Fibroblast of skin of right quadriceps (primary cell): Measurements from ENCODE around the gene POM121L2.
A peak's percentile ranks its signal among the peaks of the same experiment; 100 is the strongest.
"Not testable (repeated sequence)": the region's sequence is repeated elsewhere in the genome, so short reads cannot be mapped to it uniquely, and the experiment has no call there.

Experiments used
- DNase-seq: peaks from one replicate; pipeline ENCODE4 v3.0.0-alpha.2; 2013

The POM121L2 gene

DNA sequence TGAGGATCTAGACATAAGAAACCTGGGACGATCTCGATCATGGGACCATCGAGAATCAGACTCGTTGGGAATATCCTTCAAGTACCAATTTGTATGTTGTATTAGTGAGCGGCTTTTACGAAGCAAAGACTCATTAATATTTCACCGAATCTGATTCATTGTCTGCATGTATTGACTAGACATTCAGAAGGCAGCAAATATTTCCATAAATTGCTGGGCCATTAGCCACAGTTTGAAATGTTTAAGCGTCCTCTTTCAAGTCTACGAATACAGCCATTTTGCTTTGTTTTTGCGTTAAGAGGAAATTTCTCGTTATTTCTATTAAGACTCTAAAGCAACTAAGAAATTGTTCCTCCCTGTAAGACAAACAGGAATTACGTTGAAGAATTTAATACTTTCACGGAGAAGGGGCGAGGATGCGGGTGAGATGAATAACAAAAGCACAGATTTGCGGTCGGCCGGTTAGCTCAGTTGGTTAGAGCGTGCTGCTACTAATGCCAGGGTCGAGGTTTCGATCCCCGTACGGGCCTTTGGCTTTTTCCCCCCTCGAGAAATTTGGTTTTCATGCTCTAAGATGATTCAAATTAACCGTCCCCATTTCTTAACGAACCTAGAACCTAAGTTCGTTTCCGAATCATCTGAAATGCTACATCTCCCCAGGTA, 18.5 kb downstream of the POM121L2 start:
- DNase-seq = peak; percentile 67

DNA sequence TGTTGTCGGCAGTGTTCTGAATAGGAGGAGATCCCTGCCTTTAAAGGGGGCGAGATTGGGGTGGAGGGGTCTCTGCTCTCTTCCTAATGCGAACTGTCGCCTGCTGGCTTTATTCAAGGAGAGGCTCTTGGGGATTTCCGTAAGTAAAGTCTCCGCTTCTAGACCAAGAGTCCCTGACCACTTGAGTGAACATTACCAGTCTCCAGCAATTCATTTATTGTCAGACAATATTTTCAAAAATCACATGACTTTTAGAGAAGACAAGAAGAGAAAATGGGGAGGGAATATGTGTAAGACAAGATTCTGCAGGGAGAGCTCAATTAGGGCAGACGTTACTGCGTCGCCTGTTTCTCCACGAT, 21.2 kb downstream of the POM121L2 start:
- no peak for DNase-seq

DNA sequence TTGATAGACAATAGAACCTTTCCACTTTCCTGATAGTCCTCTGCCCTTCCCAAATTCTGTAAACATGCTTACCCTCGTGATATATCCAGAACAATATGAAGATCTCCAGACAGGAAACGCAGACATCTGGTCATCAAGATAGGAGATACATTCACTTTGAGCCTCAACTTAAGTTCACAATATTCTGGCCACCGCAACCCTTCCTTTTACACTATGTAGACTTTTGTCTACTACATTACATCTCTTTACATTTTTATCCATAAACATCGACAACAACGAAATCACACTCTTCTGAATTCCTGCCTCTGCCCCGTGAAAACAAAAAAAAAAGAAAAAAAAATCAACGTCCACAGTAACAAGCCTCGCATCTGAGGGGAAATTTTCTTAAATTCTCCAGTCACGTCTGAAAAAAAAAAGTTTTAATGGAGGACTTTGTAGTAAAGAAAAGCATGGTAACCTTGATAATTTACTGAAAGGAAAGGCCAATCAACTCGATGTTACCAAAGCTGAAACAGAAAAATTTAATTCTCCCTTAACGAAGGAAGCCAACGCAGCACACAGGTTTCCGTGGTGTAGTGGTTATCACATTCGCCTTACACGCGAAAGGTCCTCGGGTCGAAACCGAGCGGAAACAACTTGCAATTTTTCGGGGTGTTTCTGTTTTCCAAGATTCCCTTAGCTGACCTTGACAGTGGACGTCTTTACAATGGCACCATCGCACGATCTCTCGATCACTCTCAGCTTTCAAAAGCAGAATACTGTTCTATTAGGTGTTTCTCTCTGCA, 21.8 kb downstream of the POM121L2 start:
- peak; percentile 40 for DNase-seq

DNA sequence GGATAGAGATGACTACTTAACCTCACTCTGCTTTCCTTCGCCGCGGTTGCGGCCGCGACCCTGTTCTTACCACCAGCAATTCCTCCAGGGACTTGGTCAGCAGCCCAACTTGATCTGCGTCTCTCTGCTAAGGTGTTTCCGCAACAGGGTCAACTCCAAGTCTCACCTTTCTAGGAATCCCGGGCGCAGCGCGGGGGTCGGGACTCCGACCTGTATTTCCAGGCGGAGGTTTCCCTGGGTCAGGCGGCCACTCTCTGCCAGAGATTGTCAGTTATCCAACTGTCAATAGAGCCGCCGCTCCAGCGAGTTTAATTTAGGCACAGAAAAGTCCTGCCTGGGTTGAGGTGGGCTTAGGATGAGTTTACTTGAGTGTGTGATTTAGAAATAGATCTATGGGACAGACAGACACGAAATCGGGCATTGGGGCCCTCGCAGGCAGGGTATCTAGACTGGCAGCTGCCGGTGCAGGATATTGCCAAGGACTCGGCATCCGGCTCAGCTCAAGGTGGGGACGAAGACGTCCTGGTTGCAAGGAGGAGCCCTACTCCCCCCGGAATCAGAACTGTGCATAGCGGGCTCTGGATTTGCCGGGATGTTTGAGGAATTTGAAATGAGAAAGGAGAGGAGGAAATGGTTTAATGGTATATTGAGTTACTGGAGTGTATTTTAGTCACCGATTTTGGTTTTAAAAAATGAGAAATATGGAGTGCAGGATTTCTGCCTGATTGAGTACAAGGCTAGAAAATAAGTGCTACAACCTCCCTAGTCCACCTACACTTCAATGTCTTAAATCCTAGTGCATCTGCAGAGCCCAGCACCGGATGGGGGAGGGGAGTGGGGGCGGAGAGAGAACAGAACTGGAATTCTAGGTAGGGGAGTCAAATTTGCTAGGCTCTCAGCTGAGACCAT, 23.7 kb downstream of the POM121L2 start:
- no peak for DNase-seq

DNA sequence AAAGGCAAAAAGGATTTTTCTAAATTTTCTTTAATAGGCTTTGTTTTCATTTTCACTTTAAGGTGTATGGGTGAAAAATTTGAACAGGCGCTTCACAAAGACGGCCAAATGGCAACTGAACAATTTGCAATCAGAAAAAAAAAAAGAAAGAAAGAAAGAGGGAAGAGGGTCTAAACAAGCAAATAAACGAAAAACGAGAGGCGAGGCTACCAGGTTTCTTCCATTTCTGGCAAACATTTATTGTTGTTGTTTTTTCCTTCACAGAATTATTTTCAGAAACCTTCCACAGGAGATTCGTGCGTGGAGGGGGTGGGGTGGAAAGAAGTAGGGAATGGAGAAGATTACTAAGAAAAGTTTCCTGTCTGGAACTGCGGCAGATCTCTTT, 24.3 kb downstream of the POM121L2 start:
- DNase-seq = no peak

DNA sequence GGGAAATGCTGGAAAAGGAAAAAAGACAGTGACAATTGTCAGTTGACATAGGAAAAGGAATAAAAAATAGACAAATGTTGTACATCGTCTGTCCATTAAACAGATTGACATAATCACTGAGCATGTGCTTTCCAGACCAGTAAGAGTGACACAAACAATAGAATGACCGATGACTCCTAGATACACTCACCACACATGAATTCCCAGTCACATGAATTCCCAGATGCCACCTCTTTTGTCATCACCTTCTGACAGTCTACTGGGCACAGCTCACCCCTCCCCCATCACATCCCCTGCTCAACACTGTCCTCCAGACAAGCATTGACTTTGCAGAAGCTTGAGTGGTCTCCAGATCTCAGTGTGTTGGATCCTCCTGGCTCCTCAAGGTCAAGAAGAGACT, 25.9 kb downstream of the POM121L2 start:
- DNase-seq = no peak

DNA sequence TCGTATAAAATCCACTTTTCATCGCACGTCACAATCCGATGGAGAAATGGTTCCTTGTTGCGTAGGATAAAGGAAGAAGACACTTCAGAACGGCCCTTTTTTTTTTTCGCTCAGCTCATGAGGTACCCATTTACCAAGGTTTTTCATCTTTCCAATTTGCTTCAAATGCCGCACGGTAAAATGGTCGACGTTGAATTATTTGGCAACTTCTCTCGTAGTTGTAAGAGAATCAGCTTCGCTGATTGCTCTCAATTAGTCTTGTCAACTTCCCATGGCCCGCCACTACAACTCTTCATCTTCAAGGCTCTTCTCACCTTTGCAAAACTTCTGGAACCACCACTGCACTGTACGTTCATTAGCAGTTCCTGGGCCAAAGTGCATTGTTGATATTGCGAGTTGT, 28.8 kb downstream of the POM121L2 start:
- no peak for DNase-seq

DNA sequence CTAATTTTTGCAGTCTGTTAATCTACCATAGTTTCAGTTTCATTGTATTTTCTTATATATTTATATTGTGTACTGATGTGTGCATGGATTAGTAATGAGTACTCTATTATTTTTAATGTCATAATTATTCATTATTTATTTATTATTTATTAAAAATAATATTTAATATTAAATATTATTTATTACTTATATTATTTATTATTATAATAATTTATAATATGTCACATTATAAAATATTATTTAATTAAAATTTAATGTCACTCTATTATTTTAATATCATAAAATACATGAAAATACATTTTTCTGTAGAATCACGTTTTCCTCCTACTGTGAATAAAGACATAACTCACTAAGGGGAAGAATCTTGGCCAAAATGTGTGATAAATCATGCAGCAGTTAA, 30.5 kb downstream of the POM121L2 start:
- no peak for DNase-seq

DNA sequence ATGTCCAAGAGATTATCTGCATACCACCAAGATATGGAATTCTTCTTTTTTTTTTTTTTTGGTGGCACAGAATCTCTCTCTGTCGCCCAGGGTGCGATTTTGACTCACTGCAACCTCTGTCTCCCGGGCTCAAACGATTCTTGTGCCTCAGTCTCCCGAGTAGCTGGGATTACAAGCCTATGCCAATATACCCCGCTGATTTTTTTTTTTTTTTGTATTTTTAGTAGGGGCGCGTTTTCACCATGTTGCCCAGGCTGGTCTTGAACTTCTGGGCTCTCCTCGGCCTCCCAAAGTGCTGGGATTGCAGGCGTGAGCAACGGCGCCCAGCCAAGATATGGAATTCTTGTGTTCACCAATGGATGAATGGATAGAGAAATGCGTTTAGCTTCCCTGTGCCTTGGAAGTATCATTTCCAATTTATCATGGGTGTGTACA, 31.0 kb downstream of the POM121L2 start:
- no peak for DNase-seq

DNA sequence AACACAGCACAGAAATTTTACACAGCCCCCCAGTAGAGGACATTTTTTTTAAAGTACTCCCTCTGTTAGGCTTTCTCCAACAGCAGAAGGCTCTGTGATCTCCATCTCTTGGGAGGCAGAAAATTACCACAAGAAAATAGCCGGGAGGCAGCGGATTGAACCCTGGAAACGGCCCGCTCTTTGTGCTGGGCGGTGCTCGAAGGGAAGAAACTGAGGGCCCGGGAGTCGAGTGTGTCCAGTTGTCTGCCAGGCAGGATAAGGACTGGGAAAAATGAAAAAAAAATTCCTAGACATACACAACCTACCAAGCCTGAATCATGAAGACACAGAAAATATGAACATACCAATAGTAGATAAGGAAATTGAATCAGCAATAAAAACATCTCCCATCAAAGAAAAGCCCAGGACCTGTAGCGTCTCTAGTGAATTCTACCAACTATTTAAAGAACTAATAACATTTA, 31.5 kb downstream of the POM121L2 start:
- DNase-seq = no peak

DNA sequence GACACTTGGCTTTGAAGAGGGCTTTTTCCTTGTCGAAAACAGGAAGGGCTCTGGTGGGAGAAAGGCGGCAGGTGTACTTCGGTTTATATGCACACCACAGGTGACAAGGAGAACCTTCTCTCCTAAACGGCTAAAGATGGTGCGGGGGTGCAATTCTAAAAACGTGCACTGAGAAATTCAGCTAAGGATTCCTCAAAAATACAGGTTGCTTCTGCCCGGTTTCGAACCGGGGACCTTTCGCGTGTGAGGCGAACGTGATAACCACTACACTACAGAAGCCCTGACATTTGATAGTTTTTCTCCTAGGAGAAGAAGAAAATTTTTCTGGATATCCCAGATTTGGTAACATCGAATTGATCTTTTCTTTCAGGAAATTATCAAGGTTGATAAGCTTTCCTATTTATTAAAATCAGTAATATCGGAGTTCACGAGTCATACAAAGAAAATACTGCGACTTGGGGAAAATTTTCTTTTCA, 32.0 kb downstream of the POM121L2 start:
- peak; percentile 58 for DNase-seq

DNA sequence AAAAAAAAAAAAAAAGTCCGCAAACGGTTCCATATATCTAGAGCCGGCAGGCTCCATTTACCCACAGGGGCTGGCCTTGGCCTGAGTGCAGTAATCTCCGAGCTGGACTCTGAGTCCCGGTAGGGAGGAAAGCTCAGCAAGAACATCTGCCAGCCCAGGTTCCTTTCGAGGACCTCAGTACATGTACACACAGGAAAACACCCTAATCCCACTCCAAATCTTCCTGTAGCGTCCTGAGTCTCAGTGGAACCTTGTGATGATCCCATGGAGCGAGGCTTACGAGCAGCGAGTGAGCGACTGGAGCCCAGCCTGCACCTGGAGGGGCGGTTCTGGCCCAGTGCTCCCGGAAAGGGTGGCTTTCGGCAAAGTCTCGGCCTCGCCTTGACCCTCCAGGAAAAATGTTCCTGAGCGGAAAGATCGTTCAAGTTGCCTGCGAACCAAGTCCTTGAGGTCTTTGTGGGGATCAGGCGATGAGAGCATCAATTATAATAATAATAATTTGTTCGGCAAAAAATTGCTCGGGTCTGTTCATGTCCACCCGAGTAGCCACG, 32.5 kb downstream of the POM121L2 start:
- DNase-seq = no peak

DNA sequence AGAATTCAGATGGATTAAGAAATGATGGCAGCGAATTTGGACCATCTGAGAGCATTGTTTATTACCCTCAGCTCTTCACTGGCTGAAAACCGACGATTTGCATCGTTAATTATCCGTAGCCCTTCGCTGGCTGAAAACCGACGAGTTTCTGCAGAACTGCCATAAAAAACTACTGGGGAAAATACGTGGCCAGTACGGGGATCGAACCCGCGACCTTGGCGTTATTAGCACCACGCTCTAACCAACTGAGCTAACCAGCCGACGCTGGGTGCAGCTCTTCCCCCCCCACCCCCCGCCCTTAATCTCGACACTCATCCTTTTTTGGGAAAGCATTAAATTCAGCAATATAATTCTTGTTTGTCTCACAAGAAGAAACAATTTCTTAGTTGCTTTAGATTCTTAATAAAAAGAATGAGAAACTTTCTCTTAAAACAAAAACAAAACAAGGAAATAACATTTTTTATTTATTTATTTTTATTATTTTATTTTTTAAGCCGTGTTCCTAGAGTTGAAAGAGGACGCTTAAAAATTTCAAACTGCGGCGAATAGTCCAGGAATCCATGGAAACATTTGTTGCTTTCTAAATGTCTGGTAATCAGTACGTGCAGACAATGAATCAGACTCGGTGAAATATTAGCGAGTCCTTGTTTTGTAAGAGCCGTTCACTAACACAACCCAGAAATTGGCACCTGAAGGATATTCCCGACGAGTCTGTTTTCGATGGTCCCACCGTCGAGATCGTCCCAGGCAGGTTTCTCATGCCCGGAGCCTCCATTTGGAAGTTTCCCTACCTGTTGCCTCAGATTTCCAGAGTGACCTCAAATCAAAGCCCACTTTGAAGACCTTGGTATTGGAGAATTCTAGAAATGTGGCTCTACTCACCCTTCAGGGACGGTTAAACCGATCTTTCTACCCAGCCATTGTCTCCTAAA, 36.8 kb downstream of the POM121L2 start:
- DNase-seq = peak; percentile 20

DNA sequence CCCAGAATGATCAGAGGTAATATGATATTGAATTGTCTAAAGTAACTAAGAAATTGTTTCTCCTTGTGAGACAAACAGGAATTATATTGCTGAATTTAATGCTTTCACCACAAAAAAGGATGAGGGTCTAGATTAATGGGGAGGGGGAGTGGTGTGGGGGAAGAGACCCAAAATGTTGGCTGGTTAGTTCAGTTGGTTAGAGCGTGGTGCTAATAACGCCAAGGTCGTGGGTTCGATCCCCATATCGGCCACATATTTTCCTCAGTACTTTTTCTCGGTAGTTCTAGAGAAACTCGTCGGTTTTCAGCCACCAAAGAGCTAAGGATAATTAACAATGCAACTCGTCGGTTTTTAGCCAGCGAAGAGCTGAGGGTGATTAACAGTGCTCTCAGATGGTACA, 38.3 kb downstream of the POM121L2 start:
- no peak for DNase-seq

DNA sequence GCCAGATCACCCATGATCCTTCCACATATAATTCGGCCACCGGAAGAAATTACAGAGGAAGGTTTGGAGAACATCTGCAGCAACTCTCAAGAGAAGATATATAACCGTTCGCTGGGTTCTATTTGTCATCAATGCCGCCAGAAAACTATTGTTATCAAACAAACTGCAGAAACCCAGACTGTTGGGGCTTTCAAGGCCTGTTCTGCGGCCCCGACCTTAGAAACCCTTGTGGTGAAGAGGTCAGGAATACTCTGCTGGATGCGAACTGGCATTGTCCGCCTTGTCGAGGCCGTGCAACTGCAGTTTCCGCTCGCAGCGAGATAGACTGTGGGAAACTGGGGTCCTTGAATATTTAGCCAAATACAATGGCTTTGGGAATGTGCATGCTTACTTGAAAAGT, 43.3 kb downstream of the POM121L2 start:
- no peak for DNase-seq

DNA sequence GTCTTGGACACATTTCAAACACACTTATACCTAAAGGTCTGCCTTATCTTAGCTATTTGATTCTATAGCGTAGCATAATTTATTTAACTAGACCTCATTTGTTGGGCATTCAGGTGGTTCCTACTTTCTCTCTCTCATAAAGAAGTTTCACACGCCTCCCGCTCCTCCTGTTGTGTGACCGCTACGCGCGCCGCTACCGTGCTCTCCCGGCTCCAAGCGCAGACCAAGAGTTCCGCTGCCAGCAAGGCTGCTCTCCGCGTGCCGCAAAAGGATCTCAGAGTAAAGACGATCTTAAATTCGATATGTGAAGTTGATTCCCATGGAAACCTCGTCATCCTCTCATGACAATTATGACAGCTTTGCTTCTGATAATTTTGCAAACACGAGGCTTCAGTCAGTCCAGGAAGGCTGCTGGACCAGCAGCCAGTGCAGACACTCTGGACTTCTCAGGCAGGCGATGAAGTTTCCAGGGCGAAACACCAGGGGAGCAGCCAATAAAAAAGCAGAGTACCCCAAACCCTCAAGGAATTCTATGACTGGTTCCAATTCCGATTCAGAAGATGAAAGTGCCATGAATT, 44.1 kb downstream of the POM121L2 start:
- no peak for DNase-seq

DNA sequence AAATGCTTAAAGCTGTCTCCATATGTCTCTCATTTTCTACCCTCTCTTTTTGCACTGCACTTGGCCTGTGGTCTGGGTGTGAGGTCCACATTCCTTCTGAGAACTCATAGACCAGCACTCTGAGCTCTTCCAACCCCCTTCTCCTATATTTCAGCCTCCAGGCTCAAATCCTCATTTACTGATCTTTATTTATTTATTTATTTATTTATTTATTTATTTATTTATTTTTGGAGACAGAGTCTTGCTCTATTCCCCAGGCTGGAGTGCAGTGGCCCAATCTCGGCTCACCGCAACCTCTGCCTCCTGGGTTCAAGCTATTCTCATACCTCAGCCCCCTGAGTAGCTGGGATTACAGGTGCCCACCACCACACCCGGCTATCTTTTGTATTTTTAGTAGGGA, 45.1 kb downstream of the POM121L2 start:
- DNase-seq = not testable (repeated sequence)

DNA sequence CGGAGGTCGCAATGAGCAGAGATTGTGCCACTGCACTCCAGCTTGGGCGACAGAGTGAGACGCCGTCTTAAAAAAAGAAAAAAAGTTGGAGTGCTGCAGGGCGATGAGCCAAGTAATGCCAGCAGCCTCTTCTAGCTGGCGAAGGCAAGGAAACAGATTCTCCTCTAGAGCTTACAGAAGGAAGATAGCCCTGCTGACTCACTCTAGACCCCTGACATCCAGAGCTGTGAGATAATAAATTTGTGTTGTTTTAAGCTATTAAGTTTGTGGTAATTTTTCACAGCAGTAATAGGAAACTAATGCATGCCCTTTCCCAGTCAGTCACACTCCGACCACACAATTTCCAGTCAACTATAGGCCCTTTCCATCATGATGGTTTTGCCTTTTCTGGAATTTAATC, 48.2 kb downstream of the POM121L2 start:
- DNase-seq = no peak

DNA sequence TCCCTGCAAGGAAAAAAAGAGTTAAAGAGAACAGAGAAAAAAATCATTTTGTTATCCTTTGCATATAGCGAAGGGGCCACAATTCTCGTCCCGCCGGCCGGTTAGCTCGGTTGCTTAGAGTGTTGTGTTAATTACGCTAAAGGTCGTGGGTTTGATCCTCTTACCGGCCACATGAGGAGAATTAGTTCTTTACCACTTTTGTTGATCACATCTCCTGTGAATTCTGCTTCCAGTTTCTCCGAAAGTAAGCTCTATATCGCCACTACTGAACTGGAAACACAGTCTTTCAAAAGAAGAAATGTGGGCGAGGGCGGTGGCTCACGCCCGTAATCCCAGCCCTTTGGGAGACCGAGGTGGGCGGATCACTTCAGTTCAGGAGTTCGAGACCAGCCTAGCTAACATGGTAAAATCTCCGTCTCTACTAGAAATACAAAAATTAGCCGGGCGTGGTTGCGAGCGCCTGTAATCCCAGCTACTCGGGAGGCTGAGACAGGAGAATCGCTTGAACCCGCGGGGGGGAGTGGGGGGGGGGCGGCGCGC, 51.2 kb downstream of the POM121L2 start:
- DNase-seq = no peak

DNA sequence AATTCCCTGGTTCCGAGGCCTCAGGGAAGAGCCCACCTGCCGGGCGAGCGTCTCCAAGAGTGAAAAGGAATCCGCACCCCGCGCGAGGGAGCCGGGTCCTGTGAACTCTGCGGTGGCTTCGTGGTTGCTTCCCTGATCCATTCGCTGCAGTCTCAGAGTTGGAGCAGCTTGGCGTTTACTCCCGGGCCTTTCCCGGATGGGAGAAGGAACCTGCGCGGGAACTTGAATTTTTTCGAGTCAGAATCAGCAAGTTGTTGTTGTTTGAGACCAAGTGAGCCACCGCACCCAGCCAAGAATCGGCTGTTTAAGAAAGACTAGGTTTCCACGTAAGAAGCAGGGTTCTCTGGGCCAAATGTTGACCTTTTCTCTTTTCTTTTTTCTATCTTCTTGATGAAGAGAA, 51.7 kb downstream of the POM121L2 start:
- DNase-seq = no peak
